NCI-H2029 (cell line): ENCODE data around the gene USP13.

Source experiments
- DNase-seq: peaks from one replicate; lab custom pipeline; 2025; lab: John Stamatoyannopoulos, UW

USP13 gene

DNA sequence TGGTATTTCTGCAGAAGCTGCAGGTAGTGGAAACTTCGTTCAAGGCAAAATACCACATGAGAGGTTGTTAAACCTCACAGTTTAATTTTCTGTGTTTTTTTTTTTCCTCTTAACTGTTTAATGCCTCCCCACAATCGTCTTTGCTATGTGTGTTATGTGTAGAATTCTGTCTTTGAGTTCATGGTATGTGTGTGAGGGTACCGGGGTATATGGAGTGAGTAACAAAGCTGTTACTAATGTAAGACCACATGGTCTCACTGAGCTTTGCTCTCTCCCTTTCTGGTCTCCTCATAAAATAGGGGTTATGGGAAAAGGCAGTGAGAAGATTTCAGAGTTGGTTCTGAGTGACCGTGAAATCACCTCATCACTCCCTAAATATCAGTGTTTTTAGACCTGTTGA lies 143.6 kb downstream of the USP13 start:
- no peak for DNase-seq

GRCh38 chr3:179797192-179797591 lies 144.4 kb downstream of the USP13 start:
- no peak for DNase-seq

- DNase-seq, result no peak
Measured at GRCh38 chr3:179801263-179801662, 148.4 kb downstream of the USP13 start.

GRCh38 chr3:179801856-179802255 lies 149.0 kb downstream of the USP13 start:
- no peak for DNase-seq

- DNase-seq, result no peak
Measured at GRCh38 chr3:179806177-179806576, 153.3 kb downstream of the USP13 start.

GRCh38 chr3:179807588-179807987 lies 154.7 kb downstream of the USP13 start:
- DNase-seq, result no peak

DNA sequence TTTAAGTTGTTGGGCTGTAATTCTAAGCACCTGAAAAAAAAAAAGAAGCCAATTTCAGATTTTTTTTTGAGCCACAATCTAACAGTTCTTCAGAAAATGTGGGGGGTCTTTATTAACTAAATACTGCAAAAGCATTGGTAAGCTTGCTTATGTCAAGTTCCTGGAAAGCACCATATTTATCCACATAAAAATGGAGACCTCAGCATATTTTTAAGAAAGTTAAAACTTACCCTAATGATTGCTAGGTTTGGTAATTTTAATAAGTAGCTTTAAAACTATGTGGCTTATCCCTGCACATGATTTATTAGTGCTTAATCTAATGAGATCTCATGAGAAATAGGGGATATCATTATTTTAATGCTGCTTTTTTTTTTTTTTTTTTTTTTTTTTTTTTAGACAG lies 156.8 kb downstream of the USP13 start:
- no peak for DNase-seq

GRCh38 chr3:179811321-179812095 lies 158.7 kb downstream of the USP13 start:
- DNase-seq, result peak; percentile 55

DNA sequence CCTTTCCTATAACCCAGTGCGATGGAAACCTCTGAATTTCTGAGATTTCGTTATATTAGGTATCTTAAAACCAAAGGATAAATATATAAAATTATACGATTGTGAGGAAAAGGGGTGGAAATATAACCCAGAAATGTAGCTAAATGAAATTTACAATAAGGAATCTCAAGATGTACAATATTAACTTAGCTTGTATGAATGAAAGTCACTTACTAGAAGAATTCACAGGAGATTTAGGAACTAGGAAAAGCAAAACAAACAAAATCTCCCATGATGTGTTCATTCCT lies 159.2 kb downstream of the USP13 start:
- DNase-seq, result no peak

GRCh38 chr3:179819379-179819778 lies 166.5 kb downstream of the USP13 start:
- DNase-seq, result no peak

DNA sequence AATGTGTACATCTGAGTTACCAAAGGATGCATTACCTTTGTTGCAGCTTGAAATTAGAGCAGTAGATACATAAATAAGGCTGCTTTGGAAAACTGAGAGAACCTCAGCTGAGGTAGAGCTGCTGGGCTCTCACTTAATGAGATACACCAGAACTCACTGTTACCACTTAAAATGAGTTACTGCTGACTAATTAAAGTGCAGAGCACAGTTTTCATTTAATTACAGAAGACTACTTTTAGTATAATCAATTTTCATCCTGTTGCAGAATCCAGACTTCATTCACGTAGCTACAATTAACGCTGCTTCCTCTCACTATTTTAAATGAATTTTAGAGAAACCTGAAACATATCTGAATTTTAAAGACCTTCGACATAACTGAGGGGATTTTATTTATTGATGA lies 169.5 kb downstream of the USP13 start:
- DNase-seq, result no peak

- no peak for DNase-seq
Measured at GRCh38 chr3:179825527-179826246, 172.8 kb downstream of the USP13 start.

- no peak for DNase-seq
Measured at GRCh38 chr3:179826247-179826637, 173.4 kb downstream of the USP13 start.

- DNase-seq, result no peak
Measured at GRCh38 chr3:179828738-179829137, 175.9 kb downstream of the USP13 start.

DNA sequence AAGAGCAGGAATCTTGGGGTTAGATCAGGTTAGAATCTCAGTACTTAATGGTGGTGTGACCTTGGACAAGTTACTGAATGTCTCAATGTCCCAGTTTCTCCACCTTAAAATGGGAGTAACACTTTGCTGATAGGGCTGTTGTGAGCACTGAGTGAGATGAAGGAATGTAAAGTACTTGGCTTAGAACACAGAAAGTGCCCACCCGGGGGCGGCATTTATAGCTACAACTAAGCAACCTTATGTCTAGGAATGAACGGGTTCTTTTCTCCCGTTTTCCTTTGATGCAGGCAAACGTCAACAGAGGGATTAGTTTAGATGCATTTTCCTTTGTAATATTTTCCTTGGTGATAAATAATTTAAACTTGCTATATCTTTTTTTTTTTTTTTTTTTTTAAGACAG lies 176.6 kb downstream of the USP13 start:
- DNase-seq, result no peak

DNA sequence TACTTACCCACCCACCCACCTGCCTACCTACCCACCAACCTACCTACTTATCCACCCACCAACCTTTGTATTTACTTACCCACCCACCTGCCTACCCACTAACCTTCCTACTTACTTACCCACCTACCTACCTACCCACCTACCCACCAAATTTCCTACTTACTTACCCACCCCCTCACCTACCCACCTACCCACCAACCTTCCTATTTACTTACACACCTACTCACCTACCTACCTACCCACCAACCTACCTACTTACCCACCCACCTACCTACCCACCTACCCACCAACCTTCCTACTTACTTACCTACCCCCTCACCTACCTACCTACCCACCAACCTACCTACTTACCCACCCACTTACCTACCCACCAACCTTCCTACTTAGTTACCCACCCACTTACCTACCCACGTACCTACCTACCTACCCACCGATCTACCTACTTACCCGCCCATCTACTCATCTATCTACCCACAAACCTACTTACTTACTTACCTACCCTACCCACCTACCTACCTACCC lies 179.6 kb downstream of the USP13 start:
- DNase-seq, result no peak

DNA sequence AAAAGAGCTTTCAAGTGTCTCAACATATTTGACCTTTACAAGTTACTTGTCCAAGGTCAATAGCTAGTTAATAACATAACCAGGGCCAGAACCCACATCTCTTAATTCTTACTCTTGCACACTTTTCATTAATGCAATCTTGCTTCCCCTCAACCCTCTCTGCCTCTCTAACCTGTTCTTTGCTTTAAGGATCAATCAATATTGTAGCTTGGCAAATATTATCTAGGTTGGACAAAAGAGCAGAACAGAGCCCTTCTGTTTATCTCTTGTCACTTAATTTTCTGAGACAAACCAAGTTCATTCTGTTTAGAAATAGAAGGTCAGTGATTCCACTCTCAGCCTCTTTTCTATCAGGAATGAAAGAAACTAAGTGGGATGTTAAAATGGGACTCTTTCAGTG lies 180.5 kb downstream of the USP13 start:
- DNase-seq, result no peak

GRCh38 chr3:179837374-179837773 lies 184.5 kb downstream of the USP13 start:
- no peak for DNase-seq
